Astrocyte (in vitro differentiated cells and primary cell): Measurements from ENCODE around the gene FANCE.

Experiments used
- EZH2 ChIP-seq: IDR thresholded peaks from 2 replicates; pipeline ENCODE4 v1.6.1; 2012; ENCODE audit warnings: mild to moderate bottlenecking, low read length, inconsistent platforms; ENCODE audit not compliant: insufficient read depth
- TF ChIP-seq, protein P1 (sequence below): IDR thresholded peaks from 2 replicates; pipeline ENCODE4 v1.5.1; 2011; ENCODE audit warnings: low read depth, mild to moderate bottlenecking, inconsistent platforms, low read length, moderate library complexity; ENCODE audit not compliant: insufficient read depth

DNA sequence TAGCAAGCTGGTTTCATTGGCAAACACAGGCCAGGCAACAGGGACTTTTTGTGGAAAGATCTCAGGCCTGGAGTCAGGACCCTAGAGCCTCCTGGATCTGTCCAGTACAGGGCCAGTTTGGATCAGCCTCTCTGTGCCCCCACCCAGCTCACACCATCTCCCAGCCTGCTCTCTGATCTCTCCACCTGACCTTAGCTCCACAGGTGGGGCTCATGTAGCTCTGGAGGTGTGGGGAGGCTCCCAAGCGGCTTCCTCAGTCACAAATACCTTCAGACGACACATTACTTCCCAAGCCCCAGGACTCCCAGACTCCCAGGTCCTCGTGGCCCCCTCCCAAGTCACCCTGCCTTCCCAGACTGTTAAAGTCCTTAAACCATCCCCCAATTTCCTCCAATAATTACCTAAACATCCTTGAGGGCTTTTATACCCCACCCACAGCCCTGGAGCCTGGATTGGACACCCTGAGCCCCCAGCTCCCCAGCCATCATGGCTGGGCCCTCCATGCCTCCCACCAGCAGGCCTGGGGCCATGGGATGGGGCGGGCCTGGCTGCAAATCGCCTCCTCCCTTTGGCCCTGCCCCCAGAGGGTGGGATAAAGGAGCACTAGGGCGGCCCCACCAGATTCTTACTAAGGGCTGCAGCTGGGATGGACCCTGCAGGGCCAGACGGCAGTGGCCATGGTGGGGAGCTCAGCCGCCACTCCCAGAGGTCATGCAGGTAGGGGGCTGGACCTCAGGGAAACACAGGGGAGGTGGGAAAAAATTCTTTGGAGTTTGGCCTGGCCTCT, 15.9 kb upstream of the FANCE start:
- TF ChIP-seq, protein P1, sequence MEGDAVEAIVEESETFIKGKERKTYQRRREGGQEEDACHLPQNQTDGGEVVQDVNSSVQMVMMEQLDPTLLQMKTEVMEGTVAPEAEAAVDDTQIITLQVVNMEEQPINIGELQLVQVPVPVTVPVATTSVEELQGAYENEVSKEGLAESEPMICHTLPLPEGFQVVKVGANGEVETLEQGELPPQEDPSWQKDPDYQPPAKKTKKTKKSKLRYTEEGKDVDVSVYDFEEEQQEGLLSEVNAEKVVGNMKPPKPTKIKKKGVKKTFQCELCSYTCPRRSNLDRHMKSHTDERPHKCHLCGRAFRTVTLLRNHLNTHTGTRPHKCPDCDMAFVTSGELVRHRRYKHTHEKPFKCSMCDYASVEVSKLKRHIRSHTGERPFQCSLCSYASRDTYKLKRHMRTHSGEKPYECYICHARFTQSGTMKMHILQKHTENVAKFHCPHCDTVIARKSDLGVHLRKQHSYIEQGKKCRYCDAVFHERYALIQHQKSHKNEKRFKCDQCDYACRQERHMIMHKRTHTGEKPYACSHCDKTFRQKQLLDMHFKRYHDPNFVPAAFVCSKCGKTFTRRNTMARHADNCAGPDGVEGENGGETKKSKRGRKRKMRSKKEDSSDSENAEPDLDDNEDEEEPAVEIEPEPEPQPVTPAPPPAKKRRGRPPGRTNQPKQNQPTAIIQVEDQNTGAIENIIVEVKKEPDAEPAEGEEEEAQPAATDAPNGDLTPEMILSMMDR: no peak
- no peak for TF ChIP-seq EZH2
